Measurements from ENCODE around the gene CYP24A1.

CYP24A1 gene

GRCh38 chr20:54201268-54201846 is 27.6 kb upstream of the CYP24A1 start:
- no peak for DNase-seq (ENCODE audit: low read depth)

GRCh38 chr20:54200487-54201267 is 26.9 kb upstream of the CYP24A1 start:
- no peak for DNase-seq (ENCODE audit: low read depth)

DNA sequence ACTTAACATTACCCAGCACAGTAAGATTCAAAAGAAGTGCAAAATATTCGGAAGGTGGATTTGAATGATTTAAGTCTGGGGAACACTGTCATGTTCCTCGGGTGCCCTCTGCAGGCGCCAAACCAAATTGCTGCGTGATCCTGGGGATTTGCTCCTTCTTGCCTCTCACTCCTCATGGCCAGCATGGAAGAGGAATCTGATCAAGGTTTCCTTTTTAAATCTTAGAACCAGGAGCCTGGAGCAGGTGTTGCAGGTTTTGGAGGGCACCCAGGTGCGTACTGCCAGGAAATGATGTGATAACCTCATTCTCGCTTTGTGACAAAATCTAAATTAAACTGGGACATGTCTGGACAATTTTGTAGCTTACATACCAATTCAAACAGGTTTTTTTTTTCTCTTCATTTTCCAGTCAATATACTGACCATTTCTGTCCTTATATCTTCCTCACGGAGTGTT is 26.0 kb upstream of the CYP24A1 start:
- peak; percentile 59 for DNase-seq (ENCODE audit: low read depth)

- DNase-seq (ENCODE audit: low read depth): no peak
These were observed 25.5 kb upstream of the CYP24A1 start for GRCh38 chr20:54199283-54199682.

DNA sequence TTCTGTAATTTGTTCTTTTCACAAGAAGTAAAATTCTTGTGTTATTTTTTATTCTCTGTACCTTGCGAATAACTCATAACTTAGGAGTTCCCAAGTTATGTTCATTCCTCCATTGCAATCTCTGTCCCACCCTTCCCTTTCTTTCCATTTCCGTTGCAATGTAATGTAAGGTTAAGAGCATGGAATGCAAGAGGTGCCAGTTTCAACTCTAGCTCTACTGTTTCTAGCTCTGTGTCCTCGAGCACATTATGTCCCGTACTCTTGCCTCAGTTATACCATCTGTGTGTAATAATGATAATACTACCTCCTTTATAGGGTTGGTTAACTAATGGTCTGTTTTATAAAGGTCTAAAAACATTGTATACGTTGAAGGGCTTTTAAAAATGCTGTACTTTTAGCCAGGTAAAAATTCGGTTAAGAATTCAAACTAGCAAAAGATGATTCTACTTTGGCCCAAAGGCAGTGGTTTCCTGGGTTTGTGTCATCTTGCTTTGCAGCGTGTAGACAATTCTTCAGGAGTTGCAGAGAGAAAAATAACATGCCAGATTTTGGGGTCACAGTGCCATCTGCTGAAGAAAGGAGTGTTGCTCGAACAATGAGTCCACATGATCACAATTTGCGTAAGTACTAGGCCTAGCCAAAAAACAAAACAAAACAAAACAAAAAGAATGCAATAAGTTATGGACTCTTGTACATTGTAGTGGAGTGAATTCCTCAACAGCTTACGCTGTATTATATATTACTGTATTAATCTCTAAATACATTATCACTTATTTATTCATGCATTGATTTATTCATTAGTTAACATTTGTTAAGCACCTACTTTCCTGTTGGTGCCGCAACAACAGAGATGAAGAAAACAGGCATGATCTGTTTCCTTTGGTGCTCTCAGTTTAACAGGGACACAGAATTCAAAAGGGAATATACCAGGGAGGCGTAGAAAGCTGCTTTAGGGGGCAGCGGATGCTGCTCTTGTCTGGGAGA is 24.1 kb upstream of the CYP24A1 start:
- DNase-seq (ENCODE audit: low read depth): no peak

- DNase-seq (ENCODE audit: low read depth): no peak
These were observed 22.0 kb upstream of the CYP24A1 start for GRCh38 chr20:54195483-54196472.

DNA sequence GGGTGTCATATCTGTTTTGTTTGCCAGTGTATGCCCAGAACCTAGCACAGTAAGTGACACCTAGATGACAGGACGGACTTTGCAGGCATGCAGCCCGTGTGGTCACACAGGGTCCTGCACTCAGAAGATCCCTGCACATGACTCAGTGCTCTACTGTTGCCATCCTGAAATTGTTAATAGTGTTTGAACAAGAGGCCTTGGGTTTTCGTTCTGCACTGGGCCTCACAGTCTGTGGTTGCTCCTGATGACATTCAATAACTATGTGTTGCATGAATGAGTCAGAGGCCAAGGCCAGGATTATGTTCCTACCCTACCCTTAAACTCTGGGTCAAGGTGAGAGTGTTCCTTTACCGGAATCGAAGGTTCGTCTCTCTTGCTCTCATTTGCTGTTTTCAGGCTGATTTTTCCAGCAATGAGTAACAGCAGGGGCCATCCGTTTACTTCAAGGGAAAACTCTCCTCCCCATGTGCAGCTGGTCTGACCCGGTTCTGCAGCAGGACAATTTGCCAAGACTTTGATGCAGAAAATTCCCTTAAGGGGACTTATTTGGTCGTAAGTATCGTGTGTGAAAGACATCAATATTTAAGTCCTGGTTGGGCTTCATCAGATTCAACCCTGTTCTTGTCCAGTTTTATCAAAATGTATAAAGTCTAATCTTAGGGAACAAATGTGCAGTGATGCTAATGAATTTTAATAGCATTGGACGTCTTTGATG is 21.1 kb upstream of the CYP24A1 start:
- no peak for DNase-seq (ENCODE audit: low read depth)

DNA sequence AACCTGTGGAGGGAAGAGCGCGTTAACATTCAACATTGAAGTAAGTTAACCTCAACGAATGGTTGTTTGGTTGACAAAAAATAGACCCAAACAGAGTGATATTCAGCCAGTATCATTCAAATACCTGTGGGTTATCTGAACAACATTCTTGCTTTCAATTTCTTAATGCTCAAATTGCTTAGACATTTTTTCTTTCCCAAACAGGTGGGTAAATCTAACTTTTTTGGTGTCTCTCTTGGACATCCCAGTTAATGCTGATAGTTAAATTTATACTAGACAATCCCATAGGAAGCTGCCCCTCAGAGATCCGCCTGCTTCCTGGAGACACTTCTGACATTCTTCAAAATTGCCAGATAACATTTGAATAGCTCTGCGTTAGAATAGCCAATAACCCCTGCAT is 20.0 kb upstream of the CYP24A1 start:
- DNase-seq (ENCODE audit: low read depth): no peak

DNA sequence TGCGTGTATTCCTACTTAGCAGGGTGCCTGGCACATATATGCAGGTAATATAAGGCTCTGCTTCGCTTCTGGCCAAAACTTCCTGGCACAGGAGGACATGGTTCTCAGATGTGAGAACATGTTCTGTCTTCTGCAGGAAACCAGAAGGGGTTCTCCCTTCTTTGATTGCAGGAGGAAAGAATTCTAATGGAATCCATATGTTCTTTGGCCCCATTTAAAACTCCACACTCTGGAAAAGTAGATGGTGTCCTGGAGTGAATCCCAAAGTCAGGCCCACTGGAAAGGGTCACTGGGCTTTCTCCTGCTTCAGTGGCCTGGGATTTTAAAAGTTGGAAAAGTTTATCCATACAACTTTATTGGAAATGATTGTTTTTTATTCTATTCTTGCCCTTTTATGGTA is 16.4 kb upstream of the CYP24A1 start:
- DNase-seq (ENCODE audit: low read depth): no peak

GRCh38 chr20:54189630-54190029 is 15.8 kb upstream of the CYP24A1 start:
- no peak for DNase-seq (ENCODE audit: low read depth)

- DNase-seq (ENCODE audit: low read depth): no peak
These were observed 14.5 kb upstream of the CYP24A1 start for GRCh38 chr20:54188132-54188849.

- DNase-seq (ENCODE audit: low read depth): no peak
These were observed 11.3 kb upstream of the CYP24A1 start for GRCh38 chr20:54184904-54185626.

- no peak for DNase-seq (ENCODE audit: low read depth)
These were observed 10.3 kb upstream of the CYP24A1 start for GRCh38 chr20:54184071-54184470.

DNA sequence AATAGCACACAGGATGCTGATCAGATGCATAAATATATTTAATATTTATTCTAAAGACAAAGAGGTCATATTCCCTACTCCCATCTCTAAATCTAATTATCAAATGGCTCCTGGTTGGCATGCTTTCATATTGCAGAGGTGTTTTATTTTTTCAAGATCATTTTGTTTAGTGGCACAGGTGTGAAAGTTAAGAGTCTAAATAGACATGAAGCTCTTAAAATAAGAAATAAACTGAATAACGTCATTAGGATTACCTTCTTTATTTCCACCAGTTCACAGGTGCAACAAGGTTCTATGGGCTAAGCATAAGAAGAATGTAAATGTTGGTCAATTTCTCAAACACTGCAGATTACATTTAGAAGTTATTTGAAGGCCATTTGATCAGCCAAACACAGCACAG is 7.1 kb upstream of the CYP24A1 start:
- DNase-seq (ENCODE audit: low read depth): no peak

GRCh38 chr20:54179946-54180345 is 6.2 kb upstream of the CYP24A1 start:
- no peak for DNase-seq (ENCODE audit: low read depth)

DNA sequence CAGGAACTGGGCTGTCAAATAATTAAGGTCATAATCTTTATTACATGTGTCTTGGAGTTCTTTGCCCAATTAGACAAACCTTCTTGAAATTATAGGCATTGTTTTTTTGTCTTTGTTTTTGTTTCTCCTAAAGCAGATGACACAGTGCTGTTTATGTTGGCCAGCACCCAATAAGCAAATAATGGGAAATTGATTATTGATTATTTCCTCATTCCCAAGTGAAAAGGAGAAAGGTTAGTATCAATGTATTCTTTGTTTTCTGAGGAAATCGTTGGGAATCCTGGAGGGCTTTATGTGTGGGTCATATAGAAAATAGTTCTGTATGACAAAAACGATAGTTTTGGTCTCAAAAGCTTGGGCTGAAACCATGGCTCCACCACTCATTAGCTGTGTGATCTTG is 4.5 kb upstream of the CYP24A1 start:
- DNase-seq (ENCODE audit: low read depth): no peak

DNA sequence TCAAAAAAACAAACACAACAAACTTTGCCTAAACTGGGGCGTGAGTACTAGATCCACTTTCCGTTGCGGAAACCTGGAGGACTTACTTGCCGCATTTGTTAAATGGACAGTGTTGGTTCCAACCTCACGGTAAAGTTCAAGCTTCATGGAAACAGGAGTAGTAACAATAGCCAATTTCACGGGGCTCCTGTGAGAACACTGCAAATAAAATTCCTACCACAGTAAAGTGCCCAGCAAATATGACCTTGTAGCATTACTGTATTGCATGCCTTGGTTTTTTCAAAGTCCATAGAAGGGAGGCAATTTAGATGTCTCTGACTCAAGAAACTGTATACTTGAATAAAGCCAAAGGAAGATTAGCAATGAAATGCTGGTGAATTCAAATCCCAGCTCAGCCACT is 3.6 kb upstream of the CYP24A1 start:
- DNase-seq (ENCODE audit: low read depth): no peak

GRCh38 chr20:54176610-54177009 is 2.8 kb upstream of the CYP24A1 start:
- no peak for DNase-seq (ENCODE audit: low read depth)

DNA sequence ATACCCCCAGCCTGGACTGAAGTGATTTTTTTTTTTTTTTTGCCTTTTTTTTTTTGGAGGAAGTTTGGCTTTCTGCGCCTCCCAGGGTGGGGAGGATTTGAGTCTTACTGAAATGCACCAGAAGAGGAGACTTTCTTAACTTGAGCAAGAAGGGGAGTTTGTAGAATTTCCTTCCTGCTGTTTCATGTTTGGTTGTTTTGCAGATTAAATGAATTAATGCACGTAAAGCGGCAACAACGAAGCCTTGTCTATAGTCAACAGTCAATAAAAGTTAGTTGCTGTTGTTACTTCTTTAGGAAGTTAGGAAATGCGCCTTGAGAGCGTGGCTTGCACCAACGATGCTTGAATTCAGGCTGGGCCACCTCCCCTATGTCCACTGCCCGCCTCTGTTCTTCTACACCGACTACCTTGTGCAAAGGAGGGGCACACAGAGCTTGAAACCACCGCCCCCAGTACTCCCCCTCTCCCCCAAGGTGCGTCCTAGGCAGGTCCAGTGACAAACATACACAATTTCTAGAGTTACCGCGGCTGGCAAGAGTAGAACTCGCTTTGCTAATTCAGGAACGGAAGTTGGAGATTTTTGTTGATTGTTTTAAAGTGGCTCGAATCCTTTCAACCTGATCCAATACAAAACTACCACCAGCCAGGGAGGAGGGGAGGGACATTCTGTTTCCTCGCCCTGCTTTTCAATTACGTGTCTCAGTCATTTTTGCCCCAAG is 830 bp upstream of the CYP24A1 start:
- no peak for DNase-seq (ENCODE audit: low read depth)
